Heart left ventricle (tissue), 13 donors: ENCODE measurements around the gene AMDHD2.

Experiments used
- CTCF ChIP-seq, 12 donors: fragments of 200-600 bp; sonication (generic) in 4 of 12; IDR thresholded peaks; one replicate each; pipeline versions ENCODE4 v1.5.0 to v1.8.0; 2018 to 2022; ENCODE audit warnings: antibody characterized with exemption in 12 of 12, mild to moderate bottlenecking in 5 of 12
- POLR2A ChIP-seq, 2 donors: fragments of 450-650 bp; IDR thresholded peaks; one replicate each; pipeline ENCODE4 v1.6.1; 2017; ENCODE audit warnings: antibody characterized with exemption in 2 of 2, mild to moderate bottlenecking in 2 of 2, moderate library complexity in 2 of 2
- donor health status: ischemic (EF 13 %, LVEDD 7.1; RV severe dilation, severe dysfunction).
- donor health status: DM: no; HTN: yes; CAD: no.
- donor health status: DM: no; HTN: no; CAD: no.
- donor health status: ischemic (EF 25% LVEDD 6.9; RV normal size, moderate dysfunction).
- donor health status: ischemic (EF 25% LVEDD 5.7; RV mildly dilated, moderate dysfunction).
- donor health status: ischemic (EF 35%, LVEDD 5.7; RV mildly dilated, moderate dysfunction).
- donor health status: nonischemic (EF 11% LVEDD 7.7; RV severe dilation, severe dysfunction).
- donor health status: DM: yes; HTN: yes; CAD: no.
- donor health status: PGD.
- donor health status: ischemic (EF 29% LVEDD 5.4; RV normal size, mild dysfunction).
- donor health status: nonischemic (EF 23%, LVEDD 6.1; RV moderate dilation, normal function).

- TF ChIP-seq CTCF (IDR thresholded peaks at IDR 0.05) (no peak), POLR2A (IDR thresholded peaks at IDR 0.05) (no peak)
Measured at GRCh38 chr16:2519711-2520080, 475 bp upstream of the AMDHD2 start.
